MCF 10A (cell line): ENCODE data around the gene SNX19. TPM values are rescaled to one million over a fixed set of nuclear protein-coding genes. Genes with fewer than 3 reads are reported as not detected.

Source experiments
- BruUV-seq: library from RNA; stranded (reverse); fragments of 400-500 nt; replicated peaks from 2 replicates; lab custom pipeline; 2021; lab: Mats Ljungman, UMichigan
- CTCF ChIA-PET: fragments of 300-600 bp; sonication (Branson Sonifier 250); formaldehyde crosslinking; extraction: SDS; loops from one replicate; lab custom pipeline; 2021; ENCODE audit warnings: antibody characterized with exemption, inconsistent platforms; lab: Yijun Ruan, JAX
- POLR2A ChIA-PET: fragments of 300-600, 350-650 bp; sonication (Branson Sonifier 250); formaldehyde crosslinking; extraction: SDS; loops from one replicate; lab custom pipeline; 2020; ENCODE audit warnings: antibody characterized with exemption, inconsistent platforms; lab: Yijun Ruan, JAX
- DNase-seq: peaks from one replicate; pipeline ENCODE4 v3.0.0-alpha.2; 2018; ENCODE audit not compliant: unreplicated experiment
- H3K27ac Mint-ChIP-seq: one replicate; pipeline ENCODE4 v1.8.0; 2022; ENCODE audit warnings: mild to moderate bottlenecking, low read depth, mixed read lengths; ENCODE audit not compliant: unreplicated experiment
- H3K27me3 Mint-ChIP-seq: one replicate; pipeline ENCODE4 v1.8.0; 2022; ENCODE audit warnings: mixed read lengths; ENCODE audit not compliant: insufficient read depth, unreplicated experiment
- H3K36me3 Mint-ChIP-seq: one replicate; pipeline ENCODE4 v1.8.0; 2022; ENCODE audit warnings: mild to moderate bottlenecking, moderate library complexity, mixed read lengths; ENCODE audit not compliant: insufficient read depth, unreplicated experiment
- H3K4me1 Mint-ChIP-seq: one replicate; pipeline ENCODE4 v1.8.0; 2022; ENCODE audit warnings: mixed read lengths; ENCODE audit not compliant: insufficient read depth, unreplicated experiment
- H3K4me3 Mint-ChIP-seq: one replicate; pipeline ENCODE4 v1.8.0; 2022; ENCODE audit warnings: mild to moderate bottlenecking, moderate library complexity, mixed read lengths; ENCODE audit not compliant: unreplicated experiment
- H3K9me3 Mint-ChIP-seq: one replicate; pipeline ENCODE4 v1.8.0; 2022; ENCODE audit warnings: mixed read lengths; ENCODE audit not compliant: unreplicated experiment
- intact Hi-C: fragments of 100-400 bp; cut with micrococcal nuclease; formaldehyde crosslinking; loops from 2 replicates; pipeline ENCODE4 v1.14.1; 2022
- total RNA-seq: library from RNA; stranded (reverse); gene quantifications from 2 replicates; pipeline ENCODE4 v1.2.3, GENCODE V29; 2022
- TF ChIP-seq, protein P1 (sequence below): fragments of 200-600 bp; IDR thresholded peaks from one replicate; pipeline ENCODE4 v1.8.0; 2022; ENCODE audit warnings: antibody characterized with exemption, mild to moderate bottlenecking; ENCODE audit not compliant: unreplicated experiment

The SNX19 gene
- total RNA-seq, 1 experiment from 2014 or later = 53.5 TPM

DNA sequence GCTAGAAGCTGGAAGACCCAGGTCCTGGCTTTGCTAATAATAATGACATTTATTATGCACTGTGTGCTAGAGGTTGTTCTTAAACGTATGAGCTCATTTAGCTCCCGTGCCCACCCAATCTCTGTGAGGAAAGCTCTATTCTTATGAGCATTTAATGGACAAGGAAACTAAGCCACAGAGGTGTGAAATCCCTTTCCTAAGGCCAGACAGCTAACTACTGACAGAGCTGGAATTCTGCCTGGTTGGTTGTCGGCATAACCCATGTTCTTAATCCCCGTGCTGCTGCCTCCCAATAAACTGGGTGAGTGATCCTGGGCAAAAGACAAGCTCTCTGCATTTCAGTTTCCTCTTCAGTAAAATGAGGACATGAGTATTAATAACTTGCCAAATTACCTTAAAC lies 49.4 kb downstream of the SNX19 start:
- Mint-ChIP-seq H3K4me1 (peaks cover 8% of the 10 kb centered on the region), H3K27me3 (no peaks in the 10 kb centered on the region), H3K4me3 (no peak overlapping the region), H3K9me3 (no peaks in the 10 kb centered on the region), H3K27ac (no peak overlapping the region), H3K36me3 (peaks cover 20% of the 10 kb centered on the region)
- POLR2A ChIA-PET = interaction anchor here (1.2 kb wide), 2 partner anchors 9 to 15 kb away, joined by 4 to 5 read pairs; no protein-coding TSS in a partner anchor
- no TSS peak for BruUV-seq
- intact Hi-C loops = no loop called here
- TF ChIP-seq, protein P1, sequence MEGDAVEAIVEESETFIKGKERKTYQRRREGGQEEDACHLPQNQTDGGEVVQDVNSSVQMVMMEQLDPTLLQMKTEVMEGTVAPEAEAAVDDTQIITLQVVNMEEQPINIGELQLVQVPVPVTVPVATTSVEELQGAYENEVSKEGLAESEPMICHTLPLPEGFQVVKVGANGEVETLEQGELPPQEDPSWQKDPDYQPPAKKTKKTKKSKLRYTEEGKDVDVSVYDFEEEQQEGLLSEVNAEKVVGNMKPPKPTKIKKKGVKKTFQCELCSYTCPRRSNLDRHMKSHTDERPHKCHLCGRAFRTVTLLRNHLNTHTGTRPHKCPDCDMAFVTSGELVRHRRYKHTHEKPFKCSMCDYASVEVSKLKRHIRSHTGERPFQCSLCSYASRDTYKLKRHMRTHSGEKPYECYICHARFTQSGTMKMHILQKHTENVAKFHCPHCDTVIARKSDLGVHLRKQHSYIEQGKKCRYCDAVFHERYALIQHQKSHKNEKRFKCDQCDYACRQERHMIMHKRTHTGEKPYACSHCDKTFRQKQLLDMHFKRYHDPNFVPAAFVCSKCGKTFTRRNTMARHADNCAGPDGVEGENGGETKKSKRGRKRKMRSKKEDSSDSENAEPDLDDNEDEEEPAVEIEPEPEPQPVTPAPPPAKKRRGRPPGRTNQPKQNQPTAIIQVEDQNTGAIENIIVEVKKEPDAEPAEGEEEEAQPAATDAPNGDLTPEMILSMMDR = no peak
- CTCF ChIA-PET = interaction anchor here (0.5 to 40.3 kb wide), 10 partner anchors 11 to 1484 kb away, joined by 3 to 1064 read pairs (median 3); partner anchors contain the start of genes ADAMTS15 and ADAMTS8
- DNase-seq = no peak

DNA sequence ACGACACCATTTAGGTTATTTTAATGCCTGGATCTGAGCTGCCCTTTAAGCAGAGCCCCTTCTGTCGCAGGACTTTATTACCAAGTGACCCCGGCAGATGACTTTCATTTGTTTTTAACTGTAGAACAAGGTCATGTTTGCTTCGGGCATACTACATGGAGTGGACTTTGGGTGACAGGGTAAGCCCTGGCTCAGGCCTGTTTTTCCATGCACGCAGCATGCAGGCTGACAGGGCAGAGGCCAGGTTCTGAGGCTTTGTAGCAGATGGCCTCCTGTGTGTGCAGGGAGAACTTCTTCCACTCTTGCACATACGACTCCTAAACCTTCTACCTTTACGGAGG lies 50.5 kb downstream of the SNX19 start:
- no peak for DNase-seq
- TF ChIP-seq, protein P1 = no peak
- POLR2A ChIA-PET = no interaction called here
- H3K4me1 Mint-ChIP-seq = no peaks in the 10 kb centered on the region
- BruUV-seq = no TSS peak
- CTCF ChIA-PET = interaction anchor here (40.3 kb wide), 1 partner anchor 430 kb away, joined by 1064 read pairs; the partner anchor contains the start of genes ADAMTS15 and ADAMTS8
- peaks cover 17% of the 10 kb centered on the region for H3K36me3 Mint-ChIP-seq
- H3K27ac Mint-ChIP-seq = no peak overlapping the region
- no peak overlapping the region for H3K4me3 Mint-ChIP-seq
- H3K9me3 Mint-ChIP-seq = no peaks in the 10 kb centered on the region
- H3K27me3 Mint-ChIP-seq = no peaks in the 10 kb centered on the region
- intact Hi-C loops = no loop called here

DNA sequence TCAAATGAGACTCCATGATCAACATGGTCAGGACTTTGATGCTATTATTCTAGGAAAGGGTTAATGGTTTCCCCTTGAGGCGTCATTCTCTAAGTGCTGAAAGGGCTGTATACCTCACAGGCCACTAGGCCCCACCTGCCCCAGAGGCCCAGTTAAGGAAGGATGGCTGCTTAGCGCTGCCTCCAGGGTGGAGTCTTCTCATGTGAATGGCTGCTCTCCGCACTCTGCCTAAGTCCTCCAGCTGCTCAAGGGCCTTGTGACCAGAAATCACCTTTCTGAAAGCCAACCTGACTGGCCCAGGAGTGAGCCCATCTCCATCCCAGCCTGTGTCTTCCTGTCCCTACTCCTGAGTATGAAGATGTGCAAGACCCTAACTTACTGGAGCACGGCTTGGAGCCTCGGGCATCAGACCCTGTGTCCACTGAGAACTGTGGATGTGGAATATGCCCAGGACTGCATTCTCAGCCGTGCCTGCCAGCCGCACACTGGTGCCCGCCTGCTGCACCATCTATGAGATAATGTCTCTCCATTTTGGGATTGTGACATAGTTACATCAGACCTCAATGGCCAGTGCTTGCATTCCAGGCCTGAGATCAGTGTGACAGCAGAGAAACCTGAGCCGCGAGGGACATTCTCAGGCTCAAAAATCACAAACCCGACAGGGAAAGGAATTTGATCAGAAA lies 51.0 kb downstream of the SNX19 start:
- H3K27me3 Mint-ChIP-seq = no peaks in the 10 kb centered on the region
- no peak for DNase-seq
- intact Hi-C loops = no loop called here
- H3K9me3 Mint-ChIP-seq = no peaks in the 10 kb centered on the region
- no TSS peak for BruUV-seq
- H3K27ac Mint-ChIP-seq = no peak overlapping the region
- CTCF ChIA-PET = interaction anchor here (0.6 to 40.3 kb wide), 4 partner anchors 15 to 455 kb away, joined by 3 to 1064 read pairs (median 128); partner anchors contain the start of genes ADAMTS15 and ADAMTS8
- TF ChIP-seq, protein P1 = no peak
- H3K4me3 Mint-ChIP-seq = no peak overlapping the region
- POLR2A ChIA-PET = no interaction called here
- H3K36me3 Mint-ChIP-seq = peaks cover 13% of the 10 kb centered on the region
- H3K4me1 Mint-ChIP-seq = no peaks in the 10 kb centered on the region
